B cell (primary cell): ENCODE measurements around the gene BIRC5. TPM values are rescaled to one million over a fixed set of nuclear protein-coding genes. Genes with fewer than 3 reads are reported as not detected.

ENCODE experiments used
- ATAC-seq: fragments of 200-7000 bp; cut with Tn5 transposase; one replicate; pipeline ENCODE4 v1.10.0; 2021; ENCODE audit warnings: low read depth, mild to moderate bottlenecking, moderate number of reproducible peaks, moderate library complexity
- CTCF ChIA-PET: fragments of 350-600 bp; sonication (Branson Sonifier 250); formaldehyde crosslinking; loops from one replicate; lab custom pipeline; 2021; ENCODE audit warnings: antibody characterized with exemption, inconsistent platforms; lab: Charles Lee
- POLR2A ChIA-PET: fragments of 350-600 bp; sonication (Branson Sonifier 250); formaldehyde crosslinking; loops from one replicate; lab custom pipeline; 2021; ENCODE audit warnings: antibody characterized with exemption; lab: Charles Lee
- DNase-seq: peaks from one replicate; pipeline ENCODE4 v3.0.0; 2013
- H2AFZ ChIP-seq: 2 replicates; pipeline ENCODE4 v1.6.1; 2012; ENCODE audit warnings: mild to moderate bottlenecking, low read depth, low read length; ENCODE audit not compliant: insufficient read depth, poor library complexity, severe bottlenecking
- H3K27ac ChIP-seq, 2 donors: 1 replicate in 1 of 2; 2 replicates in 1 of 2; pipeline ENCODE4 v1.5.1; 2012 to 2013; ENCODE audit warnings: low read length in 2 of 2, mild to moderate bottlenecking in 2 of 2, moderate library complexity in 1 of 2
- H3K27me3 ChIP-seq, 4 experiments: fragments of 200-600 bp in 1 of 4; sonication (generic) in 1 of 4; replicated peaks in 1 of 4; 1 replicate in 2 of 4; 2 replicates in 2 of 4; pipeline versions ENCODE4 v1.6.1 to v1.7.0; 2013 to 2016; ENCODE audit warnings: low read length in 3 of 4, mild to moderate bottlenecking in 2 of 4, mixed read lengths in 1 of 4, moderate library complexity in 1 of 4; ENCODE audit not compliant: insufficient read depth in 4 of 4, control insufficient read depth in 3 of 4; ENCODE audit errors: control extremely low read depth in 1 of 4
- H3K36me3 ChIP-seq, 2 experiments: replicated peaks in 1 of 2; 1 replicate in 1 of 2; 2 replicates in 1 of 2; pipeline versions ENCODE4 v1.6.1 to v1.7.1; 2013; ENCODE audit warnings: low read length in 1 of 2; ENCODE audit not compliant: insufficient read depth in 2 of 2, control insufficient read depth in 1 of 2; ENCODE audit errors: control extremely low read depth in 1 of 2, extremely low read depth in 1 of 2
- H3K4me1 ChIP-seq, 2 donors: fragments of 200-600 bp in 1 of 2; sonication (generic) in 1 of 2; 1 replicate in 1 of 2; 2 replicates in 1 of 2; pipeline versions ENCODE4 v1.5.1 to v1.6.1; 2013 to 2017; ENCODE audit warnings: low read length in 2 of 2; ENCODE audit not compliant: control insufficient read depth in 2 of 2, insufficient read depth in 2 of 2
- H3K4me2 ChIP-seq: replicated peaks from 2 replicates; pipeline ENCODE3; 2012; ENCODE audit warnings: mild to moderate bottlenecking, low read depth, low read length; ENCODE audit not compliant: poor library complexity, severe bottlenecking
- H3K4me3 ChIP-seq, 5 experiments: fragments of 200-600 bp in 1 of 5; sonication (generic) in 1 of 5; 1 replicate in 3 of 5; 2 replicates in 2 of 5; pipeline versions ENCODE4 v1.5.1 to v1.7.0; 2011 to 2016; ENCODE audit warnings: low read length in 4 of 5, mild to moderate bottlenecking in 4 of 5, low read depth in 2 of 5, control low read depth in 1 of 5, moderate library complexity in 1 of 5; ENCODE audit not compliant: insufficient read depth in 1 of 5; ENCODE audit errors: control extremely low read depth in 1 of 5, extremely low read depth in 1 of 5
- H3K79me2 ChIP-seq: fragments of 200-600 bp; sonication (generic); one replicate; pipeline ENCODE4 v1.6.0; 2016; ENCODE audit warnings: low read length; ENCODE audit not compliant: control insufficient read depth, insufficient read depth
- H3K9ac ChIP-seq: fragments of 200-600 bp; sonication (generic); 2 replicates; pipeline ENCODE4 v1.6.1; 2017; ENCODE audit warnings: mild to moderate bottlenecking, low read length, moderate library complexity
- H3K9me3 ChIP-seq, 3 donors: one replicate each; pipeline versions ENCODE4 v1.6.1 to v1.7.1; 2013; ENCODE audit warnings: low read length in 2 of 3; ENCODE audit not compliant: control insufficient read depth in 2 of 3, insufficient read depth in 1 of 3; ENCODE audit errors: control extremely low read depth in 1 of 3
- H4K20me1 ChIP-seq: 2 replicates; pipeline ENCODE4 v1.6.0; 2012; ENCODE audit warnings: mild to moderate bottlenecking, low read length; ENCODE audit not compliant: insufficient read depth, control insufficient read depth, poor library complexity, severe bottlenecking
- H3K27ac Mint-ChIP-seq: one replicate; pipeline ENCODE4 v1.8.0; 2021; ENCODE audit warnings: mixed read lengths
- H3K27me3 Mint-ChIP-seq: one replicate; pipeline ENCODE4 v1.8.0; 2021; ENCODE audit warnings: mixed read lengths
- H3K4me1 Mint-ChIP-seq: one replicate; pipeline ENCODE4 v1.8.0; 2021; ENCODE audit warnings: mixed read lengths
- H3K4me3 Mint-ChIP-seq: one replicate; pipeline ENCODE4 v1.8.0; 2021; ENCODE audit warnings: mixed read lengths
- H3K9me3 Mint-ChIP-seq: one replicate; pipeline ENCODE4 v1.8.0; 2022; ENCODE audit warnings: mixed read lengths; ENCODE audit not compliant: insufficient read depth
- CTCF ChIP-seq: fragments of 200-600 bp; IDR thresholded peaks from one replicate; pipeline ENCODE4 v1.8.0; 2022; ENCODE audit warnings: antibody characterized with exemption, mild to moderate bottlenecking
- EZH2 ChIP-seq: IDR thresholded peaks from 2 replicates; pipeline ENCODE4 v1.6.1; 2012; ENCODE audit warnings: borderline replicate concordance, low read depth, mild to moderate bottlenecking, moderate library complexity, low read length; ENCODE audit not compliant: insufficient read depth, poor library complexity, severe bottlenecking
- WGBS: methylation state at CpG from one replicate; pipeline ENCODE4 v1.1.5; 2013; ENCODE audit warnings: missing lambda C conversion rate; ENCODE audit not compliant: insufficient coverage; 5-methylcytosine and 5-hydroxymethylcytosine counted together
- intact Hi-C: fragments of 100-400 bp; cut with micrococcal nuclease; formaldehyde crosslinking; loops from one replicate; pipeline ENCODE4 v1.10.0; 2022
- polyA plus RNA-seq: library from polyadenylated mRNA; depleted of rRNA; stranded (reverse); fragments of >200 nt; gene quantifications from 2 replicates; pipeline ENCODE4 v1.2.3, GENCODE V29; 2012
- total RNA-seq, 2 donors: library from RNA; stranded (reverse); fragments of 120-200 nt in 1 of 2; gene quantifications; 1 replicate in 1 of 2; 2 replicates in 1 of 2; pipeline versions ENCODE4 v1.2.3 to v1.2.4, GENCODE V29; 2013 to 2022

Gene BIRC5
- total and polyA plus RNA-seq, 2 donors (not counting 1 experiment from before 2014, with no cell fraction given) = 0.33 to 0.84 TPM

GRCh38 chr17:78266231-78266631 is 52.2 kb downstream of the BIRC5 start:
- Mint-ChIP-seq H3K4me3 (no peak overlapping the region), H3K4me1 (peaks cover 7% of the 10 kb centered on the region), H3K27me3 (no peaks in the 10 kb centered on the region), H3K27ac (no peak overlapping the region), H3K9me3 (no peaks in the 10 kb centered on the region)
- Histone ChIP-seq H3K4me2 (no peak overlapping the region), H3K27me3 (peaks cover 0 to 6% (median 2%) of the 10 kb centered on the region in 4 experiments), H3K4me3 (no peak overlapping the region), H3K9me3 (no peaks in the 10 kb centered on the region), H3K79me2 (no peaks in the 10 kb centered on the region), H4K20me1 (no peaks in the 10 kb centered on the region), H2AFZ (no peak overlapping the region), H3K36me3 (no peaks in the 10 kb centered on the region), H3K4me1 (peaks cover 7 to 14% of the 10 kb centered on the region in 2 donors), H3K27ac (no peak overlapping the region), H3K9ac (no peak overlapping the region)
- ATAC-seq (no peak), DNase-seq (no peak)
- 100% methylated on average over 3 of the region's 6 CpGs for WGBS
- intact Hi-C loops = no loop called here
- POLR2A ChIA-PET = no interaction called here
- CTCF ChIA-PET = interaction anchor here (1.6 kb wide), 1 partner anchor 10 kb away, joined by 4 read pairs; no protein-coding TSS in a partner anchor
- TF ChIP-seq EZH2 (no peak), CTCF (no peak)

GRCh38 chr17:78266771-78267170 is 52.7 kb downstream of the BIRC5 start:
- Mint-ChIP-seq H3K27ac (no peak overlapping the region), H3K4me1 (peaks cover 11% of the 10 kb centered on the region), H3K27me3 (peaks cover 4% of the 10 kb centered on the region), H3K4me3 (no peak overlapping the region), H3K9me3 (no peaks in the 10 kb centered on the region)
- Histone ChIP-seq H3K27me3 (peaks cover 0 to 11% (median 4%) of the 10 kb centered on the region in 4 experiments), H3K27ac (no peak overlapping the region), H3K79me2 (no peaks in the 10 kb centered on the region), H3K9me3 (no peaks in the 10 kb centered on the region), H3K4me2 (no peak overlapping the region), H4K20me1 (no peaks in the 10 kb centered on the region), H2AFZ (no peak overlapping the region), H3K9ac (no peak overlapping the region), H3K4me1 (peaks cover 8 to 15% of the 10 kb centered on the region in 2 donors), H3K36me3 (no peaks in the 10 kb centered on the region), H3K4me3 (no peak overlapping the region)
- intact Hi-C loops = no loop called here
- TF ChIP-seq EZH2 (no peak), CTCF (no peak)
- ChIA-PET CTCF (interaction anchor here (1.6 kb wide), 1 partner anchor 9 kb away, joined by 4 read pairs; no protein-coding TSS in a partner anchor), POLR2A (interaction anchor here (1.1 kb wide), 1 partner anchor 9 kb away, joined by 4 read pairs; no protein-coding TSS in a partner anchor)
- ATAC-seq = no peak
- no peak for DNase-seq
- 93% methylated on average over 5 of the region's 9 CpGs for WGBS
